GM04503 (cell line): ENCODE measurements around the gene IL26.

ENCODE experiments used
- DNase-seq: peaks from one replicate; pipeline ENCODE4 v3.0.0-alpha.2; 2012; ENCODE audit warnings: low read depth

IL26 gene

GRCh38 chr12:68154779-68155178 is 70.8 kb downstream of the IL26 start:
- DNase-seq: no peak
